T-helper 1 cell treated with Interleukin-12 subunit alpha and Interleukin-12 subunit beta and Interleukin-4 antibody, amounts not matched to agents 30 μg/mL and 1 μg/mL, for 36 hours (primary cell): ENCODE data around the gene GALNT14.

Source experiments
- H3K27ac Mint-ChIP-seq: one replicate; pipeline ENCODE4 v1.8.0; 2021; ENCODE audit warnings: mild to moderate bottlenecking, mixed read lengths
- H3K27me3 Mint-ChIP-seq: one replicate; pipeline ENCODE4 v1.8.0; 2021; ENCODE audit warnings: low read depth, mixed read lengths
- H3K36me3 Mint-ChIP-seq: one replicate; pipeline ENCODE4 v1.8.0; 2021; ENCODE audit warnings: low read depth, mixed read lengths
- H3K4me1 Mint-ChIP-seq: one replicate; pipeline ENCODE4 v1.8.0; 2021; ENCODE audit warnings: low read depth, mixed read lengths
- H3K4me3 Mint-ChIP-seq: one replicate; pipeline ENCODE4 v1.8.0; 2021; ENCODE audit warnings: mild to moderate bottlenecking, moderate library complexity, mixed read lengths
- H3K9me3 Mint-ChIP-seq: one replicate; pipeline ENCODE4 v1.8.0; 2021; ENCODE audit warnings: mixed read lengths

The GALNT14 gene

GRCh38 chr2:31122133-31122532, 16.1 kb downstream of the GALNT14 start:
- no peaks in the 10 kb centered on the region for H3K9me3 Mint-ChIP-seq
- H3K27ac Mint-ChIP-seq = no peak overlapping the region
- no peak overlapping the region for H3K4me3 Mint-ChIP-seq
- H3K27me3 Mint-ChIP-seq = peaks cover 18% of the 10 kb centered on the region
- no peaks in the 10 kb centered on the region for H3K36me3 Mint-ChIP-seq
- no peaks in the 10 kb centered on the region for H3K4me1 Mint-ChIP-seq

GRCh38 chr2:31113765-31114164, 24.5 kb downstream of the GALNT14 start:
- Mint-ChIP-seq H3K9me3 (no peaks in the 10 kb centered on the region), H3K36me3 (no peaks in the 10 kb centered on the region), H3K27me3 (peaks cover 12% of the 10 kb centered on the region), H3K27ac (no peak overlapping the region), H3K4me1 (no peaks in the 10 kb centered on the region), H3K4me3 (no peak overlapping the region)

- H3K4me1 Mint-ChIP-seq = no peaks in the 10 kb centered on the region
- H3K27me3 Mint-ChIP-seq = peaks cover 5% of the 10 kb centered on the region
- no peaks in the 10 kb centered on the region for H3K9me3 Mint-ChIP-seq
- no peak overlapping the region for H3K4me3 Mint-ChIP-seq
- H3K27ac Mint-ChIP-seq = no peak overlapping the region
- H3K36me3 Mint-ChIP-seq = no peaks in the 10 kb centered on the region
Observed at GRCh38 chr2:31112544-31112943, 25.7 kb downstream of the GALNT14 start.

- Mint-ChIP-seq H3K4me3 (no peak overlapping the region), H3K27me3 (peaks cover 11% of the 10 kb centered on the region), H3K36me3 (no peaks in the 10 kb centered on the region), H3K27ac (no peak overlapping the region), H3K9me3 (no peaks in the 10 kb centered on the region), H3K4me1 (no peaks in the 10 kb centered on the region)
Observed at GRCh38 chr2:31110998-31111397, 27.2 kb downstream of the GALNT14 start.

- peaks cover 14% of the 10 kb centered on the region for H3K27me3 Mint-ChIP-seq
- H3K4me3 Mint-ChIP-seq = no peak overlapping the region
- no peaks in the 10 kb centered on the region for H3K4me1 Mint-ChIP-seq
- no peaks in the 10 kb centered on the region for H3K36me3 Mint-ChIP-seq
- H3K27ac Mint-ChIP-seq = no peak overlapping the region
- H3K9me3 Mint-ChIP-seq = no peaks in the 10 kb centered on the region
Observed at GRCh38 chr2:31110431-31110830, 27.8 kb downstream of the GALNT14 start.

- Mint-ChIP-seq H3K4me1 (no peaks in the 10 kb centered on the region), H3K27me3 (peaks cover 19% of the 10 kb centered on the region), H3K9me3 (no peaks in the 10 kb centered on the region), H3K27ac (no peak overlapping the region), H3K4me3 (no peak overlapping the region), H3K36me3 (no peaks in the 10 kb centered on the region)
Observed at GRCh38 chr2:31109633-31110192, 28.5 kb downstream of the GALNT14 start.

GRCh38 chr2:31108561-31109286, 29.5 kb downstream of the GALNT14 start:
- no peaks in the 10 kb centered on the region for H3K9me3 Mint-ChIP-seq
- H3K27ac Mint-ChIP-seq = no peak overlapping the region
- no peaks in the 10 kb centered on the region for H3K4me1 Mint-ChIP-seq
- no peak overlapping the region for H3K4me3 Mint-ChIP-seq
- H3K36me3 Mint-ChIP-seq = no peaks in the 10 kb centered on the region
- peaks cover 16% of the 10 kb centered on the region for H3K27me3 Mint-ChIP-seq

- Mint-ChIP-seq H3K4me1 (no peaks in the 10 kb centered on the region), H3K36me3 (no peaks in the 10 kb centered on the region), H3K9me3 (no peaks in the 10 kb centered on the region), H3K27me3 (peaks cover 25% of the 10 kb centered on the region), H3K27ac (no peak overlapping the region), H3K4me3 (no peak overlapping the region)
Observed at GRCh38 chr2:31107591-31108300, 30.5 kb downstream of the GALNT14 start.

GRCh38 chr2:31101701-31102100, 36.5 kb downstream of the GALNT14 start:
- Mint-ChIP-seq H3K4me3 (no peak overlapping the region), H3K9me3 (no peaks in the 10 kb centered on the region), H3K27me3 (peaks cover 35% of the 10 kb centered on the region), H3K36me3 (no peaks in the 10 kb centered on the region), H3K27ac (no peak overlapping the region), H3K4me1 (no peaks in the 10 kb centered on the region)

GRCh38 chr2:31097962-31098613, 40.2 kb downstream of the GALNT14 start:
- Mint-ChIP-seq H3K4me3 (no peak overlapping the region), H3K27me3 (peaks cover 14% of the 10 kb centered on the region), H3K27ac (no peak overlapping the region), H3K36me3 (no peaks in the 10 kb centered on the region), H3K4me1 (no peaks in the 10 kb centered on the region), H3K9me3 (no peaks in the 10 kb centered on the region)

GRCh38 chr2:31090188-31090587, 48.1 kb downstream of the GALNT14 start:
- Mint-ChIP-seq H3K4me1 (no peaks in the 10 kb centered on the region), H3K27ac (no peak overlapping the region), H3K9me3 (no peaks in the 10 kb centered on the region), H3K27me3 (peaks cover 3% of the 10 kb centered on the region), H3K4me3 (no peak overlapping the region), H3K36me3 (no peaks in the 10 kb centered on the region)

- no peak overlapping the region for H3K4me3 Mint-ChIP-seq
- no peaks in the 10 kb centered on the region for H3K4me1 Mint-ChIP-seq
- no peaks in the 10 kb centered on the region for H3K36me3 Mint-ChIP-seq
- H3K9me3 Mint-ChIP-seq = no peaks in the 10 kb centered on the region
- H3K27ac Mint-ChIP-seq = no peak overlapping the region
- peaks cover 3% of the 10 kb centered on the region for H3K27me3 Mint-ChIP-seq
Observed at GRCh38 chr2:31089645-31090044, 48.6 kb downstream of the GALNT14 start.

- Mint-ChIP-seq H3K4me1 (no peaks in the 10 kb centered on the region), H3K4me3 (no peak overlapping the region), H3K27ac (no peak overlapping the region), H3K27me3 (peaks cover 3% of the 10 kb centered on the region), H3K9me3 (no peaks in the 10 kb centered on the region), H3K36me3 (no peaks in the 10 kb centered on the region)
Observed at GRCh38 chr2:31088504-31089195, 49.6 kb downstream of the GALNT14 start.

- no peak overlapping the region for H3K27ac Mint-ChIP-seq
- no peaks in the 10 kb centered on the region for H3K36me3 Mint-ChIP-seq
- H3K4me3 Mint-ChIP-seq = no peak overlapping the region
- H3K27me3 Mint-ChIP-seq = no peaks in the 10 kb centered on the region
- H3K9me3 Mint-ChIP-seq = no peaks in the 10 kb centered on the region
- no peaks in the 10 kb centered on the region for H3K4me1 Mint-ChIP-seq
Observed at GRCh38 chr2:31087491-31087890, 50.7 kb downstream of the GALNT14 start.
